ENCODE results near the gene TMEM217.

Gene TMEM217

DNA sequence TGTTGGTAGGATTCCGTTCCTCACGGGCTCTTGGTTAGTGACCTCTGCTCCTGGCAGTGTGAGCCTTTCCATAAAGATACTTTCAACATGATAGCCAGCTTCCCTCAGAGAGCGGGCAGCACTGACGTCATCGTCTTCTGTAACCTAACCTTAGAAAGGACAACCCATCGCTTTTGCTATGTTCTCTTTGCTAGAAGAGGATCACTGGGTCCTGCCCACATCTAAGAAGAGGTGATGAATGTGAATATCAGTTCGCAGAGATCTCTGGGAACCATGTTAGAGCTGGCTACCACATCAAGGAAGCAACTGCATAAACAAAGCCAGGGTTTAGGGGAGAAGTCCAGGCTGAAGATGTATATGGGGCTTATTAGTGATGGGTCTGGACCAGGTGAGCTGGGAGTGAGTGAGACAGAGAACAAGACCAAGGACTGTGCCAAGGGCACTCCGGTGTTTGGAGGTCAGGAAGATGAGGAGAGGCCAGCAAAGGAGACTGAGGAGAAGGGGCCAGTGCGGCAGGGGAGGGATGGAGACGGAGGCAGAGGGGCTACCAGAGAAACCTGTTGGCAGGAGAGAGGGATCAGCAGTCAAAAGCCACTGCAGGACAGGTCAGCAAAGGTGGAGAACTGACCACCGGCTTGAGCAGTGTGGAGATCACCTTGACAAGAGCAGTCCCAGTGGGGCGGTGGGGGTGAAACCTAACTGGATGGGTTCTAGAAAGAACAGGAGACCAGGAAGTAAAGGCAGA lies 48.3 kb downstream of the TMEM217 start:
- no peak overlapping the region for H3K27ac ChIP-seq
- TF ChIP-seq, protein P1, sequence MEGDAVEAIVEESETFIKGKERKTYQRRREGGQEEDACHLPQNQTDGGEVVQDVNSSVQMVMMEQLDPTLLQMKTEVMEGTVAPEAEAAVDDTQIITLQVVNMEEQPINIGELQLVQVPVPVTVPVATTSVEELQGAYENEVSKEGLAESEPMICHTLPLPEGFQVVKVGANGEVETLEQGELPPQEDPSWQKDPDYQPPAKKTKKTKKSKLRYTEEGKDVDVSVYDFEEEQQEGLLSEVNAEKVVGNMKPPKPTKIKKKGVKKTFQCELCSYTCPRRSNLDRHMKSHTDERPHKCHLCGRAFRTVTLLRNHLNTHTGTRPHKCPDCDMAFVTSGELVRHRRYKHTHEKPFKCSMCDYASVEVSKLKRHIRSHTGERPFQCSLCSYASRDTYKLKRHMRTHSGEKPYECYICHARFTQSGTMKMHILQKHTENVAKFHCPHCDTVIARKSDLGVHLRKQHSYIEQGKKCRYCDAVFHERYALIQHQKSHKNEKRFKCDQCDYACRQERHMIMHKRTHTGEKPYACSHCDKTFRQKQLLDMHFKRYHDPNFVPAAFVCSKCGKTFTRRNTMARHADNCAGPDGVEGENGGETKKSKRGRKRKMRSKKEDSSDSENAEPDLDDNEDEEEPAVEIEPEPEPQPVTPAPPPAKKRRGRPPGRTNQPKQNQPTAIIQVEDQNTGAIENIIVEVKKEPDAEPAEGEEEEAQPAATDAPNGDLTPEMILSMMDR (conservative IDR thresholded peaks at IDR 0.05) = no peak
- no peak for TF ChIP-seq ZFX (IDR thresholded peaks at IDR 0.05)

DNA sequence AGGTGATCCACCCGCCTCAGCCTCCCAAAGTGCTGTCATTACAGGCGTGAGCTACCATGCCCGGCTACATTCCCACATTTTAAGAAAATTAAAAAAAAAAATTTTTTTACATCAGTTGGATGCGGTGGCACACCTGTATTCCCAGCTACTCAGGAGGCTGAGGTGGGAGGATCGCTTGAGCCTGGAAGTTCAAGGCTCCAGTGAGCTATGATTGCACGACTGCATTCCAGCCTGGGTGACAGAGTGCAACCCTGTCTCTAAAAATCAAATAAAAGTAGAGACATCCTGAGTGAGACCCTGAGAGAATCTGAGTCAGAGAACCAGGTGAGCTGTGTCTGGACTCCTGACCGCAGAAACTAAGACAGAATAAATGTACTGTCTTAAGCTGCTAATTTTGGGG lies 49.2 kb downstream of the TMEM217 start:
- H3K27ac ChIP-seq = no peak overlapping the region
- TF ChIP-seq, protein P1 (conservative IDR thresholded peaks at IDR 0.05) = no peak
- TF ChIP-seq ZFX (IDR thresholded peaks at IDR 0.05) = no peak

DNA sequence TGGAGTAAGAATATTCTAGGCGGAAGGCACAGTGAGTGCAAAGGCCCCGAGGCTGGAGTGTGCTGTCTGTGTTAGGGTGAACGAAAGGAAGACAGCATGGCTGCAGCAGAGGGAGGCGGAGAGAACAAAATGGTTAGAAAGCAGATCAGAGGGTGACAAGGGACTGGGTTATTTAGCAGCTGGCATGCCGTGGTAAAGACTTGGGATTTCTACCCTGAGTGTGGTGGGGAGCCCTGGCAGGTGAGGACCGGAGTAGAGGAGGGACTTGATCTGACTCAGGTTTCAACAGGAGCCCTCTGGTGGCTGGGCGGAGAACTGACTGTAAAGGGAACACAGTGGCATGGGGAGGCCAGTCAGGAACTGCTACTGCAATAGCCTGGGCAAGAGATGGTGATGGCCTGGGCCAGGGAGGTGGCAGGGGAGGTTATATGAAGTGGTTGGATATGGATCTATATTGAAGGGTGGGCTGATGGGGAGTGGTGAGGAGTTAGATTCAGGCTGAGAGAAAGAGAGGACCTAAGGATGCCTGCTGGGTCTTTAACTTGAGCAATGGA lies 50.0 kb downstream of the TMEM217 start:
- H3K27ac ChIP-seq = no peak overlapping the region
- TF ChIP-seq ZFX (IDR thresholded peaks at IDR 0.05) = no peak
- TF ChIP-seq, protein P1 (conservative IDR thresholded peaks at IDR 0.05) = peak; percentile 86

DNA sequence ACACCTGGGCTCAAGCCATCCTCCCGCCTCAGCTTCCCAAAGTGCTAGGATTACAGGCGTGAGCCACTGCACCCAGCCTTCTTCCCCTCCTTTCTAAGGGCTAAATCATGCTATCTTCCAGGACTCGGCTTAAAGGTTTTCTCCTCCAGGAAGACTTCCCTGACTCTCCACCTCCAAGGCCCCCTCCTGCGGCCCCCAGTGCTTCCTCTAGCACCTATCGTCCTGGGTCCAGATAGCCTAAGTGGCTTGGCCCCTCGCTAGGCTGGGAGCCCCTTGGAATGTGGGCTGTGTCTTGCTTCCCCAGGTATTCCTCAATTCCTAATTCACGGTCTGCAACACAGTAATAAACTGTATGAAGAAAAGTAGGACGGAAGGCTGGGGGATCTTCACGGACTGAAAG lies 51.3 kb downstream of the TMEM217 start:
- no peak for TF ChIP-seq ZFX (IDR thresholded peaks at IDR 0.05)
- TF ChIP-seq, protein P1 (conservative IDR thresholded peaks at IDR 0.05) = no peak
- no peak overlapping the region for H3K27ac ChIP-seq

DNA sequence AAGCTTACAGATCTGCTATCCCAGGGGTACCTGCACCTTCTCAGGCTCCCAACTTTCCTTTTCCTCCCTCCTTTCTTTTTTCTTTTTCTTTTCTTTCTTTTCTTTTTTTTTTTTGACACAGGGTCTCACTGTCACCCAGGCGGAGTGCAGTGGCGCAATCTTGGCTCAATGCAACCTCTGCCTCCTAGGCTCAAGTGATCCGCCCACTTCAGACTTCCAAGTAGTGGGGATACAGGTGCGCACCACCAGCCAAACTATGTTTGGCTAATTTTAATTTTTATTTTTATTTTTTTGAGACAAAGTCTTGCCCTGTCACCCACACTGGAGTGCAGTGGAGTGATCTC lies 52.0 kb downstream of the TMEM217 start:
- TF ChIP-seq ZFX (IDR thresholded peaks at IDR 0.05) = no peak
- TF ChIP-seq, protein P1 (conservative IDR thresholded peaks at IDR 0.05) = no peak
- H3K27ac ChIP-seq = no peak overlapping the region

DNA sequence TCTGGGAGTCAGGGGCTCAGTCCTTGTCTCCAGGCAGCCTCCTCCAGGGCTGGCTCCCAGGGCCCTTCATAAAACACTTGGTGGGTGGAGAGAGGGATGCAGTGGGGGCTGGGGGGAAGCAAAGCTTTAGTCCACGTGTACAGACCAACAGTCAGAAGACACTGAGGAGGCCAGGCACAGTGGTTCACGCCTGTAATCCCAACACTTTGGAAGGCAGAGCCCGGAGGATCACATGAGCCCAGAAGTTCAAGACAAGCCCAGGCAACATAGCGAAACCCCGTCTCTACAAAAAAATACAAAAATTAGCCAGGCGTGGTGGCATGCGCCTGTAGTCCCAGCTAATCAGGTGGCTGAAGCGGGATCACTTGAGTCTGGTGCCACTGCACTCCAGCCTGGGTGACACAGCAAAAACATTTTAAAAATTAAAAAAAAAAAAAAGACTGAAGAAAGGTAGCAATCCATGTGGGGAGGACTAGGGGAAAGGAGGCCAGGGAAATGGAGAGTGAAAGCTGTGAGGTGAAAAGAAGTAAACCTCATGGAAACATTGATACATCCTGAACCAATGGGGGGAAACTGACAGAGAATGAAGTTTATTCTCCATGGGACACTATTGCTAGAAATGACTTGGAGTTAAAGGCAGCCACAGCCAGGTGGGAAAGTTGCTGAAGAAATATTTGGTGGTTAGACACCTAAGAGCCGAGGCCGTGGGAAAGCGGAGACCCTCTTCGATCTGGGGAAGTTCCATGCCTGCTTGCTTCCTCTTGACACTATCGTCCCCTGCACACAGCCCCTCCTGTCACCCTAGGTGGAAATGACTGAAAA lies 52.6 kb downstream of the TMEM217 start:
- H3K27ac ChIP-seq = no peak overlapping the region
- TF ChIP-seq, protein P1 (conservative IDR thresholded peaks at IDR 0.05) = no peak
- no peak for TF ChIP-seq ZFX (IDR thresholded peaks at IDR 0.05)
